Ishikawa (cell line): Measurements from ENCODE around the gene CATSPERZ.

Experiments used
- CEBPB ChIP-seq: IDR thresholded peaks from 2 replicates; pipeline ENCODE4 v1.6.1; 2012
- CREB1 ChIP-seq: IDR thresholded peaks from 2 replicates; pipeline ENCODE4 v1.6.1; 2012; ENCODE audit warnings: low read depth
- EGR1 ChIP-seq: IDR thresholded peaks from 2 replicates; pipeline ENCODE4 v1.6.1; 2012
- EP300 ChIP-seq: IDR thresholded peaks from 2 replicates; pipeline ENCODE4 v1.6.1; 2012; ENCODE audit warnings: borderline replicate concordance
- NFIC ChIP-seq: IDR thresholded peaks from 2 replicates; pipeline ENCODE4 v1.6.1; 2012
- RAD21 ChIP-seq: IDR thresholded peaks from 2 replicates; pipeline ENCODE4 v1.6.1; 2012; ENCODE audit warnings: low read depth
- TAF1 ChIP-seq: IDR thresholded peaks from 2 replicates; pipeline ENCODE4 v1.6.1; 2012; ENCODE audit warnings: low read depth, mild to moderate bottlenecking
- TCF12 ChIP-seq: IDR thresholded peaks from 2 replicates; pipeline ENCODE4 v1.6.1; 2012; ENCODE audit warnings: low read depth
- YY1 ChIP-seq: IDR thresholded peaks from 2 replicates; pipeline ENCODE4 v1.6.1; 2012; ENCODE audit warnings: low read depth
- ZBTB7A ChIP-seq: IDR thresholded peaks from 2 replicates; pipeline ENCODE4 v1.6.1; 2012; ENCODE audit warnings: low read depth
- TF ChIP-seq, protein P1 (sequence below): IDR thresholded peaks from 2 replicates; pipeline ENCODE4 v1.6.1; 2012
- TF ChIP-seq, protein P2 (sequence below): IDR thresholded peaks from 2 replicates; pipeline ENCODE4 v1.6.1; 2012

DNA sequence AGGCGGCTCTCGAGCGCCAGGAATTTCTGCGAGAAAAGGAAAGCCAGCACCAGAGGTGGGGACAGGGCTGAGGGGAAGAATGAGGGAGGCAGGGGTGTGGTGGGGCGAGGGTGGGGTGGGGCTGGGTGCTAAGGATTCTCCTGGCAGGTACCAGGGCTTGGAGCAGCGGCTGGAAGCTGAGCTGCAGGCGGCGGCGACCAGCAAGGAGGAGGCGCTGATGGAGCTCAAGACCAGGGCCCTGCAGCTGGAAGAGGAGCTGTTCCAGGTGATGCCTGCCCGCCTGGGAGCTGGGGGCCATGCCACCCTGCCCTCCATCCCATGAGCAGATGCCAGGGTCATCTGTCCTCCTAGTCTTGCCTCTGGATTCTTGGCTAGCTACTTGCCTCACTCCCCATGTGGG, 49.2 kb downstream of the CATSPERZ start:
- TF ChIP-seq TAF1 (no peak), RAD21 (no peak), YY1 (no peak), CEBPB (no peak), NFIC (no peak), EP300 (no peak), TCF12 (no peak), ZBTB7A (no peak), EGR1 (no peak), CREB1 (no peak)
- TF ChIP-seq, protein P1, sequence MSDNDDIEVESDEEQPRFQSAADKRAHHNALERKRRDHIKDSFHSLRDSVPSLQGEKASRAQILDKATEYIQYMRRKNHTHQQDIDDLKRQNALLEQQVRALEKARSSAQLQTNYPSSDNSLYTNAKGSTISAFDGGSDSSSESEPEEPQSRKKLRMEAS: no peak
- TF ChIP-seq, protein P2, sequence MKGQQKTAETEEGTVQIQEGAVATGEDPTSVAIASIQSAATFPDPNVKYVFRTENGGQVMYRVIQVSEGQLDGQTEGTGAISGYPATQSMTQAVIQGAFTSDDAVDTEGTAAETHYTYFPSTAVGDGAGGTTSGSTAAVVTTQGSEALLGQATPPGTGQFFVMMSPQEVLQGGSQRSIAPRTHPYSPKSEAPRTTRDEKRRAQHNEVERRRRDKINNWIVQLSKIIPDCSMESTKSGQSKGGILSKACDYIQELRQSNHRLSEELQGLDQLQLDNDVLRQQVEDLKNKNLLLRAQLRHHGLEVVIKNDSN: no peak
